ENCODE data around the gene ADGRG6. TPM values are rescaled to one million over a fixed set of nuclear protein-coding genes. Genes with fewer than 3 reads are reported as not detected.
"Not testable (repeated sequence)": the region's sequence is repeated elsewhere in the genome, so short reads cannot be mapped to it uniquely, and the experiment has no call there.

ADGRG6 gene
- total RNA-seq, 1 donor from 2014 or later: 7.7 TPM

DNA sequence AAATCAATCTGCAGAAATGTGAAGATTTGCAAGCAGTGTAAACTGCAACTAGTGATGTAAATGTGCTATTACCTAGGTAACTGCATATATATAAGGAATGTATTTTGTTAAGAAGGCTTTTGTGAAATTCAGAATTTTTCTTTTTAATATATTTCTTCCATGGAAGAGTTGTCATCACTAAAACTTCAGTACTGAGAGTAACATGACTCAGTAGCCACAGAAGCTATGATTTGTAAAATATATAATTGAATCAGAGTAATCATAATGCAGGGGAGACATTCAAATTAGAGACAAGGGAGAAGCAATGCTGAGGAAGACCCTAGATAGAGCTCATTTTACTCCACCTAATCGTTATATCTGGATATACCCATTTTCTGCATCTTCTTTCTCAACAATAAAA, 141.7 kb downstream of the ADGRG6 start:
- no peaks in the 10 kb centered on the region for H3K27me3 ChIP-seq
- peaks cover 0 to 6% of the 10 kb centered on the region in 2 donors for H3K4me1 ChIP-seq
- H3K27ac ChIP-seq: no peak overlapping the region
- H3K36me3 ChIP-seq: no peaks in the 10 kb centered on the region
- intact Hi-C loops (cut with DNase I): no loop called here
- H3K4me3 ChIP-seq: no peak overlapping the region
- no peaks in the 10 kb centered on the region for H3K9me3 ChIP-seq
- DNase-seq (ENCODE audit: low spot score in 2 of 2): no peak
- TF ChIP-seq, protein P1, sequence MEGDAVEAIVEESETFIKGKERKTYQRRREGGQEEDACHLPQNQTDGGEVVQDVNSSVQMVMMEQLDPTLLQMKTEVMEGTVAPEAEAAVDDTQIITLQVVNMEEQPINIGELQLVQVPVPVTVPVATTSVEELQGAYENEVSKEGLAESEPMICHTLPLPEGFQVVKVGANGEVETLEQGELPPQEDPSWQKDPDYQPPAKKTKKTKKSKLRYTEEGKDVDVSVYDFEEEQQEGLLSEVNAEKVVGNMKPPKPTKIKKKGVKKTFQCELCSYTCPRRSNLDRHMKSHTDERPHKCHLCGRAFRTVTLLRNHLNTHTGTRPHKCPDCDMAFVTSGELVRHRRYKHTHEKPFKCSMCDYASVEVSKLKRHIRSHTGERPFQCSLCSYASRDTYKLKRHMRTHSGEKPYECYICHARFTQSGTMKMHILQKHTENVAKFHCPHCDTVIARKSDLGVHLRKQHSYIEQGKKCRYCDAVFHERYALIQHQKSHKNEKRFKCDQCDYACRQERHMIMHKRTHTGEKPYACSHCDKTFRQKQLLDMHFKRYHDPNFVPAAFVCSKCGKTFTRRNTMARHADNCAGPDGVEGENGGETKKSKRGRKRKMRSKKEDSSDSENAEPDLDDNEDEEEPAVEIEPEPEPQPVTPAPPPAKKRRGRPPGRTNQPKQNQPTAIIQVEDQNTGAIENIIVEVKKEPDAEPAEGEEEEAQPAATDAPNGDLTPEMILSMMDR (IDR thresholded peaks at IDR 0.05): no peak

DNA sequence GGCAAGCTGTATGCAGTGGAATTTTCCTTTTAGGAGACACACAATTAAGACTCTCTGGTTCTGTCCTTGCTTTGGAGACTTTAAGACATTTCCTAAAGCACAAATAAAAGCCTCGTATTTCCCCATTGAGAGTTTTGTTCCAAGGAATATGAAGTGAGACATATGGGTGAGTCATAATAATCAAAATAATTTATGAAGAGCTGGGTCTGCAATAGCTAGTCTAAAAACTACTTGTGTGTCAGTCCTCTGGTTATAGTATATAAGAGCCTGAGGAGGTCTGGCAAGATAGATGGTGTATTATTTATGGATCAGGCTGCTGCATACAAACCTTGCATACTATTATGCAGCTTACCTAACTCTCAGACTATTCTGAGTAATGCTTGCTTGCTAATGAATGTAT, 142.6 kb downstream of the ADGRG6 start:
- H3K4me1 ChIP-seq: peaks cover 0 to 6% of the 10 kb centered on the region in 2 donors
- H3K36me3 ChIP-seq: no peaks in the 10 kb centered on the region
- H3K4me3 ChIP-seq: no peak overlapping the region
- no peaks in the 10 kb centered on the region for H3K9me3 ChIP-seq
- H3K27ac ChIP-seq: no peak overlapping the region
- TF ChIP-seq, protein P1 (IDR thresholded peaks at IDR 0.05): no peak
- intact Hi-C loops (cut with DNase I): no loop called here
- DNase-seq (ENCODE audit: low spot score in 2 of 2): no peak
- H3K27me3 ChIP-seq: no peaks in the 10 kb centered on the region

DNA sequence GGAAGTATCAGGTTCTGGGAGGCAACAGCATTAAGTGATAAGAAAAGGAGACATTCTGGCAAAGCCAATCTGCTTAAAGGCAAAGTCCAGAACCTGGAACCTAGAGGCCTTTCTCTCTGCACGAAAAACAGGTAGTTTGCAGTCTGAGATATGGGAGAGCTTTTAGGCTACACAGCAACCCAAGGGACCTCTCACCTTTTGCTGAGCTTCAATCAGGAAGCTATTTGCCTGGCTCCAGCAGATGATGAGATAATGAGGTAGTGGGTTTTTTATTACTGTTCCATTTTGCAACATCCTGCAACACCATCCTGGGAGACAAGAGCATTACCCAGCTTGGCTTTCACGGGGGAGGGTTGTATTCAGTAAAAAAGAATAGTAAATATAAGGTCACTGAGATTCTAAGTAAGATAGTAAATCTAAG, 143.1 kb downstream of the ADGRG6 start:
- H3K9me3 ChIP-seq: no peaks in the 10 kb centered on the region
- intact Hi-C loops (cut with DNase I): no loop called here
- no peak overlapping the region for H3K27ac ChIP-seq
- H3K27me3 ChIP-seq: no peaks in the 10 kb centered on the region
- TF ChIP-seq, protein P1 (IDR thresholded peaks at IDR 0.05): no peak
- peaks cover 0 to 6% of the 10 kb centered on the region in 2 donors for H3K4me1 ChIP-seq
- H3K4me3 ChIP-seq: no peak overlapping the region
- no peak for DNase-seq (ENCODE audit: low spot score in 2 of 2)
- H3K36me3 ChIP-seq: no peaks in the 10 kb centered on the region

DNA sequence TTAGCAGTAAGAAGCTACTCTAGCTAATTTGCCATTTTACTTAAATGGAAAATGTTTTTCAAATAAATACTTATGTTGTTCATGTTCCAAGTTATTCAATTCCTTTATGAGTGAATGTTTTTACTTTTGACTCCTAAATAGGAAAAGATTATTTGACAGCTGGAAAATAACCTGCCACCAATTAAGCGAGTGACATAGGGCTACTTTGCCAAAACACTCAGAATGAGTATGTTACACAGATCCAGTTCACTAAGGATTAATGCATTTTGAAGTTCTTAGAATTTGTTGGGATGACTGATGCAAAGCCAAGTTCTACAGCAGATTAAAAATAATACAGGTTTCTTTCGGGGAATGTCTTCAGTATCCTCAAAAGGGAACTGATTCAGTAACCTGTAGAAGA, 144.4 kb downstream of the ADGRG6 start:
- intact Hi-C loops (cut with DNase I): no loop called here
- no peaks in the 10 kb centered on the region for H3K27me3 ChIP-seq
- H3K4me1 ChIP-seq: peaks cover 0 to 6% of the 10 kb centered on the region in 2 donors
- no peaks in the 10 kb centered on the region for H3K9me3 ChIP-seq
- no peak for DNase-seq (ENCODE audit: low spot score in 2 of 2)
- TF ChIP-seq, protein P1 (IDR thresholded peaks at IDR 0.05): no peak
- no peak overlapping the region for H3K4me3 ChIP-seq
- no peaks in the 10 kb centered on the region for H3K36me3 ChIP-seq
- no peak overlapping the region for H3K27ac ChIP-seq

DNA sequence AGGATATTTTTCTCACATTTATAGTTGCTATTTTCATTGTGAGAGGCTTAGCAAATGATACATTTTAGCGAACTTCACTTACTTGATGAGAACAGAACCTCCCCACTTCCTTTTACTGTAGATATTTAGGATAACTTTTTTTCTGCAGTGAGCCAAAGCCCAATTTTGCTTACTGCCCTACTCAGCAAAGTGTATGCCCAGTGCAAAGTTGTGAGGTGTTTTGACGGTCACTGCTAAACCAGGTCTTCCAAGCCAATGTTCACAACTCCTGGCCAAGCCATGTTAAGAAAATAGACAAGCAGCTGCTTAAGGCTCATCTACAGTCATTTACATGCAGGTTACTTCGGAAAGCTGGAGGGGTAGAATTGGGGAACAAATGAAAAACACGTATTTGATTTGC, 144.8 kb downstream of the ADGRG6 start:
- no peaks in the 10 kb centered on the region for H3K36me3 ChIP-seq
- no peaks in the 10 kb centered on the region for H3K9me3 ChIP-seq
- H3K4me1 ChIP-seq: peaks cover 0 to 6% of the 10 kb centered on the region in 2 donors
- H3K27ac ChIP-seq: no peak overlapping the region
- TF ChIP-seq, protein P1 (IDR thresholded peaks at IDR 0.05): no peak
- no peaks in the 10 kb centered on the region for H3K27me3 ChIP-seq
- intact Hi-C loops (cut with DNase I): no loop called here
- DNase-seq (ENCODE audit: low spot score in 2 of 2): no peak
- no peak overlapping the region for H3K4me3 ChIP-seq

DNA sequence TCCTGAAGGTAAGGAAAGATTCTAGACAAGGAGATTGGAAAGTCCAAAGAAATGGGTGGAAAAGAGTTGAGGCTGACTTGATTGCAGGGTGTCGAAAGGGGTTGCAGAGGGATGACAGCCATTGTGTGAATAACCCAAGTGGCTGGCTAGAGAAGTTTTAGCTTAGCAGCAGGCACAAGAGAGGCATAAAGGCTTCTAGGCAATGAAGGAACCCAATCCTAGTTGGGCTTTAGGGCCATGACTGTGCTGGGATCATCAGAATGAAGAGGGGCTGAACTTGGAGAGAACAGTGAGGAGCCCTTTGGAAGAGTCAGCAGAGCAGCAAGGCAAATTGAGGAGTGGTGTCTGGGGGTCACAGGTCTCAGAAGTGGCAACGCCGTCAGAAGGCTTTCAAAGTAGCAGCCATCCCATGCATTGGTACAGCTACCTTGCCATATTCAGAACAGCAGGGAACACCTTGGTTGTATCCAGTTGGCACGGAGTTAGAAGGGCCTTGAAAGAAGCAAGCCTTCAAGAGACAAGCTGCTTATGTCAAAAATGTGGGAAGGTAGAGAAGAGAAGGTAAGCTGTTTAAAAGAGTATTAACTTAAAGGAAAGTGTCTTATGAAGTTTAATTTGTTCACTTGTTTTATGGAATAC, 146.4 kb downstream of the ADGRG6 start:
- Histone ChIP-seq H3K4me1 (peaks cover 0 to 6% of the 10 kb centered on the region in 2 donors), H3K27me3 (no peaks in the 10 kb centered on the region), H3K27ac (no peak overlapping the region), H3K9me3 (no peaks in the 10 kb centered on the region), H3K4me3 (no peak overlapping the region), H3K36me3 (no peaks in the 10 kb centered on the region)
- TF ChIP-seq, protein P1 (IDR thresholded peaks at IDR 0.05): no peak
- intact Hi-C loops (cut with DNase I): no loop called here
- DNase-seq (ENCODE audit: low spot score in 2 of 2): no peak

DNA sequence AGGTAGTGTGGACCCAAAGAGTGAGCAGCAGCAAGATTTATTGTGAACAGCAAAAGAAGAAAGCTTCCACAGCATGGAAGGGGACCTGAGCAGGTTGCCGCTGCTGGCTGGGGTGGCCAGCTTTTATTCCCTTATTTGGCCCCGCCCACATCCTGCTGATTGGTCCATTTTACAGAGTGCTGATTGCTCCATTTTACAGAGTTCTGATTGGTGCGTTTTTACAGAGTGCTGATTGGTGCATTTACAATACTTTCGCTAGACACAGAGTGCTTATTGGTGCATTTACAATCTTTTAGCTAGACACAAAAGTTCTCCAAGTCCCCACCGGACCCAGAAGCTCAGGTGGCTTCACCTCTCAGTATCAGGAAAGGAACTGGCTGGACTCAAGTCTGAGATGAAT, 149.0 kb downstream of the ADGRG6 start:
- H3K27me3 ChIP-seq; H3K4me3 ChIP-seq; intact Hi-C loops (cut with DNase I); DNase-seq (ENCODE audit: low spot score in 2 of 2); H3K36me3 ChIP-seq; H3K27ac ChIP-seq; H3K4me1 ChIP-seq; H3K9me3 ChIP-seq: not testable (repeated sequence)

Data from ascending aorta (tissue), 2 donors.